T-helper 1 cell treated with Interleukin-12 subunit alpha and Interleukin-12 subunit beta and Interleukin-4 antibody, amounts not matched to agents 30 μg/mL and 1 μg/mL, for 36 hours (primary cell): ENCODE measurements around the gene PRCP.

Experiments
- H3K27ac Mint-ChIP-seq: one replicate; pipeline ENCODE4 v1.8.0; 2021; ENCODE audit warnings: mild to moderate bottlenecking, mixed read lengths
- H3K27me3 Mint-ChIP-seq: one replicate; pipeline ENCODE4 v1.8.0; 2021; ENCODE audit warnings: low read depth, mixed read lengths
- H3K36me3 Mint-ChIP-seq: one replicate; pipeline ENCODE4 v1.8.0; 2021; ENCODE audit warnings: low read depth, mixed read lengths
- H3K4me1 Mint-ChIP-seq: one replicate; pipeline ENCODE4 v1.8.0; 2021; ENCODE audit warnings: low read depth, mixed read lengths
- H3K4me3 Mint-ChIP-seq: one replicate; pipeline ENCODE4 v1.8.0; 2021; ENCODE audit warnings: mild to moderate bottlenecking, moderate library complexity, mixed read lengths
- H3K9me3 Mint-ChIP-seq: one replicate; pipeline ENCODE4 v1.8.0; 2021; ENCODE audit warnings: mixed read lengths

PRCP gene

DNA sequence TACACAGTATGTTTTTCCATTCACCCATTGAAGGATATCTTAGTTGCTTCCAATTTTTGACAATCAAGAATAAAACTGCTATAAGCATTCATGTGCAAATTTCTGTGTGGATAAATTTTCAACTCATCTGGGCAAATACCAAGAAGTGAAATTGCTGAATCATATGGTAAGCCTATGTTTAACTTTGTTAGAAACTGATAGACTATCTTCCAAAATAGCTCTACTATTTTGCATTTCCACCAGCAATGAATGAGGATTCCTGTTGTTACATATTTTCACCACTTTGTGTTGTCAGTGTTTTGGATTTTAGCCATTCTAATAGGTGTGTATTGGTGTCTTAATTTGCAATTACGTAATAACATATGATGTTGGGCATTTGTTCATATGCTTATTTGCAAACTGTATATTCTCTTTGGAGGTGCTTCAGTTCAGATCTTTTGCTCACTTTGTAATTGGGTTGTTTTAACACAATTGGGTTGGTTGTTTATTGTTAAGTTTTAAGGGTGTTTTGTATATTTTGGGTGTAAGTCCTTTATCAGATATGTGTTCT lies 117.3 kb downstream of the PRCP start:
- Mint-ChIP-seq H3K4me1 (no peaks in the 10 kb centered on the region), H3K36me3 (no peaks in the 10 kb centered on the region), H3K9me3 (no peaks in the 10 kb centered on the region), H3K27ac (no peak overlapping the region), H3K27me3 (peaks cover 19% of the 10 kb centered on the region), H3K4me3 (no peak overlapping the region)

DNA sequence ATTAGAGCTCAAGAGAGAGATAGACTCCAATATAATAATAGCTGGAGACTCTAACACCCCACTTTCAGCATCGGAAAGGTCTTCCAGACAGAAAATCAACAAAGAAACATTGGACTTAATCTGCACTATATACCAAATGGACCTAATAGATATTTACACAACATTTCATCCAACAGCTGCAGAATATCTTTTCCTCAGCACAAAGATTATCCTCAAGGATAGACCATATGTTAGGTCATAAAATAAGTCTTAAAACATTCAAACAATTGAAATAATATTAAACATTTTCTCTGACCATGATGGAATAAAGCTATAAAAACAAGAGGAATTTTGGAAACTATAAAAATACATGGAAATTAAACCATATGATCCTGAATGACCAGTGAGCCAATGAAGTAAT lies 121.5 kb downstream of the PRCP start:
- Mint-ChIP-seq H3K36me3 (peaks cover 4% of the 10 kb centered on the region), H3K27me3 (peaks cover 38% of the 10 kb centered on the region), H3K4me1 (peaks cover 1% of the 10 kb centered on the region), H3K4me3 (no peak overlapping the region), H3K9me3 (peaks cover 8% of the 10 kb centered on the region), H3K27ac (no peak overlapping the region)

DNA sequence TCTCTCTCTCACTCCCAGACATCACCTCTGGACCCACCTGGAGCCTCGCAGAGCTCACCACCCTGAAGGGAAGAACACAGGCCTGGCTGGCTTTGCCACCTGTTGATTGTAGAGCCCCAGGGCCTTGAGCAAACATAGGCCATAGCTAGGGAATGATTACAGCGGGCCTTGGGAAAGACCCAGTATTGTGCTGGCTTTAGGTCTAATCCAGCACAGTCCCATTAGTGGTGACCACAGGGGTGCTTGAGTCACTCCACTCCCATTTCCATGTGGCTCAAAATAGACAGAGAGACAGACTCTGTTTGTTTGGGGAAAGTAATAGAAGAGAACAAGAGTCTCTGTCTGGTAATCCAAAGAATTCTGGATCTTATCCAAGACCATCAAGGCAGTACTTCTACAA lies 123.9 kb downstream of the PRCP start:
- no peak overlapping the region for H3K4me3 Mint-ChIP-seq
- H3K4me1 Mint-ChIP-seq, result peaks cover 1% of the 10 kb centered on the region
- H3K36me3 Mint-ChIP-seq, result peaks cover 4% of the 10 kb centered on the region
- peaks cover 8% of the 10 kb centered on the region for H3K9me3 Mint-ChIP-seq
- H3K27me3 Mint-ChIP-seq, result peaks cover 35% of the 10 kb centered on the region
- no peak overlapping the region for H3K27ac Mint-ChIP-seq

DNA sequence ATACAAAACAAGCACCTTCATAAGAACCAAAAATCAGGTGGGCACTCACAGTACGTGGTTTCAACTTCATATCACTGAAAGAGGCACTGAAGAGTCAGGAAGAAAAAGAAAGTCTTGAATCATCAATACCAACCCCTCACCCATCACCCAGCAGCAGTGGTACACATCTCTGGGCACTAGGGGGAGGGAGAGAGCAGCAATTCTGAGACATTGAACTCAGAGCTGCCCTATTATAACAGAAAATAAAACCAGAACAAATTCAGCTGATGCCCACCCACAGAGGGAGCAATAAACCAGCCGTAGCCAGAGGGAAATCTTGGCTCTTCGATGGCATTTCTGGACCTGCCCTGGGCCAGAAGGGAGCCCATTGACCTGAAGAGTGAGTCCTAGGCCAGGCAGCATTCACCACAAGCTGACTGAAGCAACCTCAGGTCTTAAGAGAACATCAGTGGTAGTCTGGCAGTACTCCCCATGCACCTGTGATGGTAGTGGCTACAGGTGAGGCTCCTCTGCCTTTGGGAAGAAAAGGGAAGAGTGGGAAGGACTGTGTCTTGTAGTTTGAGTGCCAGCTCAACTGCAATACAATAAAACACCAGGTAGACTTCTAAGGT lies 124.4 kb downstream of the PRCP start:
- Mint-ChIP-seq H3K9me3 (peaks cover 8% of the 10 kb centered on the region), H3K4me3 (no peak overlapping the region), H3K27ac (no peak overlapping the region), H3K36me3 (peaks cover 4% of the 10 kb centered on the region), H3K4me1 (peaks cover 1% of the 10 kb centered on the region), H3K27me3 (peaks cover 32% of the 10 kb centered on the region)

DNA sequence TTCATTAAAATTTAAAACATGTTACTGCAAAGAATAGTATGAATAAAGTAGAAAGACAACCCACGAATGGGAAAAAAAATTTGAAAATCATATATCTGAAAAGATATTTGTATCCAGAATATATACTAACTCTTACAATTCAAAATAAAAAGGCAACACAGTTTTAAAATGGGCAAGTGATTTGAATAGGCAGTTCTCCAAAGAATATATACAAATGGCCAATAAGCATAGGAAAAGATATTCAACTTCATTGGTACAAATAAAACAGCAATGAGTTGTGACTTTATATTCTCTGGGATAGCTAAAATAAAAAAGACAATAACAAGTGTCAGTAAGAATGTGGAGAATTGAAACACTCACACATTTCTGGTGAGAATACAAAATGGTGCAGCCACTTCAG lies 125.0 kb downstream of the PRCP start:
- peaks cover 8% of the 10 kb centered on the region for H3K9me3 Mint-ChIP-seq
- peaks cover 4% of the 10 kb centered on the region for H3K36me3 Mint-ChIP-seq
- peaks cover 32% of the 10 kb centered on the region for H3K27me3 Mint-ChIP-seq
- H3K4me1 Mint-ChIP-seq, result peaks cover 1% of the 10 kb centered on the region
- no peak overlapping the region for H3K4me3 Mint-ChIP-seq
- H3K27ac Mint-ChIP-seq, result no peak overlapping the region
